NOMO-1 treated with dmso at 0.1 percent for 144 hours (cell line): ENCODE results near the gene CST9.

Source experiments
- DNase-seq: peaks from one replicate; lab custom pipeline; 2025; ENCODE audit not compliant: unreplicated experiment; lab: John Stamatoyannopoulos, UW

CST9 gene

GRCh38 chr20:23554401-23554800 lies 51.3 kb downstream of the CST9 start:
- DNase-seq: no peak
